A673 (cell line): Measurements from ENCODE around the gene PLA2G6. TPM values are rescaled to one million over a fixed set of nuclear protein-coding genes. Genes with fewer than 3 reads are reported as not detected.

ENCODE experiments used
- Bru-seq: library from RNA; stranded (reverse); fragments of 400-500 nt; gene quantifications from one replicate; lab custom pipeline; 2021; lab: Mats Ljungman, UMichigan
- BruChase-seq, 2 experiments: library from RNA; stranded (reverse); fragments of 400-500 nt; gene quantifications; one replicate each; lab custom pipeline; 2021; lab: Mats Ljungman, UMichigan
- BruUV-seq: library from RNA; stranded (reverse); fragments of 400-500 nt; replicated peaks from 2 replicates; lab custom pipeline; 2021; lab: Mats Ljungman, UMichigan
- CTCF ChIA-PET: fragments of 300-600 bp; sonication (Branson Sonifier 250); formaldehyde crosslinking; loops from one replicate; lab custom pipeline; 2022; ENCODE audit warnings: antibody characterized with exemption; lab: Charles Lee
- POLR2A ChIA-PET: fragments of 300-600 bp; sonication (Branson Sonifier 250); formaldehyde crosslinking; loops from one replicate; lab custom pipeline; 2022; ENCODE audit warnings: antibody characterized with exemption; ENCODE audit not compliant: low non-redundant PET; lab: Charles Lee
- DNase-seq: peaks from one replicate; pipeline ENCODE4 v3.0.0-alpha.2; 2015; ENCODE audit warnings: low spot score
- H3K27ac ChIP-seq: fragments of 200-600 bp; sonication (generic); 2 replicates; pipeline ENCODE4 v1.5.1; 2016; ENCODE audit warnings: mixed run types, low read depth, mild to moderate bottlenecking, mixed read lengths, antibody characterized with exemption, low read length; ENCODE audit not compliant: poor library complexity, severe bottlenecking
- H3K27me3 ChIP-seq: fragments of 200-600 bp; sonication (generic); replicated peaks from 2 replicates; pipeline ENCODE4 v1.6.1; 2017; ENCODE audit warnings: mixed run types, low read depth, mild to moderate bottlenecking, mixed read lengths, antibody characterized with exemption, low read length; ENCODE audit not compliant: insufficient read depth, poor library complexity
- H3K36me3 ChIP-seq: fragments of 200-600 bp; sonication (generic); 2 replicates; pipeline ENCODE4 v1.6.1; 2016; ENCODE audit warnings: mixed run types, mild to moderate bottlenecking, mixed read lengths, antibody characterized with exemption, low read length; ENCODE audit not compliant: insufficient read depth, poor library complexity, severe bottlenecking
- H3K4me1 ChIP-seq: fragments of 200-600 bp; sonication (generic); 2 replicates; pipeline ENCODE4 v1.6.1; 2017; ENCODE audit warnings: mixed run types, mild to moderate bottlenecking, mixed read lengths, antibody characterized with exemption, low read length; ENCODE audit not compliant: insufficient read depth, poor library complexity, severe bottlenecking
- H3K4me3 ChIP-seq: fragments of 200-600 bp; sonication (generic); 2 replicates; pipeline ENCODE4 v1.5.1; 2016; ENCODE audit warnings: low read depth, mixed run types, mild to moderate bottlenecking, mixed read lengths, low read length; ENCODE audit not compliant: poor library complexity, severe bottlenecking
- H3K9me3 ChIP-seq: fragments of 200-600 bp; sonication (generic); 2 replicates; pipeline ENCODE4 v1.6.1; 2016; ENCODE audit warnings: mixed run types, low read depth, mild to moderate bottlenecking, mixed read lengths, antibody characterized with exemption, low read length; ENCODE audit not compliant: poor library complexity, severe bottlenecking
- EZH2 ChIP-seq: fragments of 200-600 bp; sonication (generic); IDR thresholded peaks from 2 replicates; pipeline ENCODE4 v1.6.1; 2017; ENCODE audit warnings: borderline replicate concordance, low read depth, mild to moderate bottlenecking, mixed read lengths, antibody characterized with exemption, low read length; ENCODE audit not compliant: poor library complexity, severe bottlenecking
- intact Hi-C: fragments of 100-400 bp; cut with micrococcal nuclease; formaldehyde crosslinking; loops from one replicate; pipeline ENCODE4 v1.10.0; 2022; ENCODE audit not compliant: unreplicated experiment
- long read RNA-seq: library from polyadenylated mRNA; stranded (forward); transcript quantifications from one replicate; pipeline ENCODE4 v2.0.0, GENCODE V29; 2022
- total RNA-seq: library from RNA; stranded (reverse); gene quantifications from 2 replicates; pipeline ENCODE4 v1.2.3, GENCODE V29; 2021
- TF ChIP-seq, protein P1 (sequence below): fragments of 300-800, 200-600 bp; sonication (generic); conservative IDR thresholded peaks from 2 replicates; pipeline ENCODE4 v1.5.1; 2017; ENCODE audit warnings: low read depth, mild to moderate bottlenecking, antibody characterized with exemption, low read length, moderate library complexity, mixed read lengths

PLA2G6 gene
- total RNA-seq (31.8 and 40.8 TPM in 2 replicates), Bru-seq, nascent RNA (percentile 51 among the genes with signal in this experiment), BruChase-seq, experiment 1, labeled RNA remaining after a 2-hour chase (percentile 43 among the genes with signal in this experiment), BruChase-seq, experiment 2, labeled RNA remaining after a 6-hour chase (percentile 47 among the genes with signal in this experiment)
- long read RNA-seq, partial matches to known transcripts, result 2 of 22 reads
- long read RNA-seq, other reads (novel, unspliced or antisense), result 12 of 22 reads

GRCh38 chr22:38181453-38182200 lies at the start of gene PLA2G6:
Gene PLA2G6, minus strand, starts transcription at chr22:38181830. Its CDS starts 12,404 bp downstream, at chr22:38169426.
- TF ChIP-seq EZH2, result no peak
- TF ChIP-seq, protein P1, sequence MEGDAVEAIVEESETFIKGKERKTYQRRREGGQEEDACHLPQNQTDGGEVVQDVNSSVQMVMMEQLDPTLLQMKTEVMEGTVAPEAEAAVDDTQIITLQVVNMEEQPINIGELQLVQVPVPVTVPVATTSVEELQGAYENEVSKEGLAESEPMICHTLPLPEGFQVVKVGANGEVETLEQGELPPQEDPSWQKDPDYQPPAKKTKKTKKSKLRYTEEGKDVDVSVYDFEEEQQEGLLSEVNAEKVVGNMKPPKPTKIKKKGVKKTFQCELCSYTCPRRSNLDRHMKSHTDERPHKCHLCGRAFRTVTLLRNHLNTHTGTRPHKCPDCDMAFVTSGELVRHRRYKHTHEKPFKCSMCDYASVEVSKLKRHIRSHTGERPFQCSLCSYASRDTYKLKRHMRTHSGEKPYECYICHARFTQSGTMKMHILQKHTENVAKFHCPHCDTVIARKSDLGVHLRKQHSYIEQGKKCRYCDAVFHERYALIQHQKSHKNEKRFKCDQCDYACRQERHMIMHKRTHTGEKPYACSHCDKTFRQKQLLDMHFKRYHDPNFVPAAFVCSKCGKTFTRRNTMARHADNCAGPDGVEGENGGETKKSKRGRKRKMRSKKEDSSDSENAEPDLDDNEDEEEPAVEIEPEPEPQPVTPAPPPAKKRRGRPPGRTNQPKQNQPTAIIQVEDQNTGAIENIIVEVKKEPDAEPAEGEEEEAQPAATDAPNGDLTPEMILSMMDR, result no peak
- POLR2A ChIA-PET, result interaction anchor here (0.5 kb wide), 1 partner anchor 1126 kb away, joined by 4 read pairs; no protein-coding TSS in a partner anchor
- Histone ChIP-seq H3K36me3 (no peaks in the 10 kb centered on the region), H3K27me3 (no peaks in the 10 kb centered on the region), H3K4me3 (peak within 1 kb of the TSS; percentile 72), H3K9me3 (no peaks in the 10 kb centered on the region), H3K4me1 (peaks cover 24% of the 10 kb centered on the region), H3K27ac (peak within 1 kb of the TSS; percentile 95)
- CTCF ChIA-PET, result no interaction called here
- intact Hi-C loops, result no loop called here
- peak; percentile 99 for DNase-seq
- BruUV-seq, result no TSS peak

- H3K4me1 ChIP-seq, result no peaks in the 10 kb centered on the region
- H3K27ac ChIP-seq, result no peak overlapping the region
- H3K36me3 ChIP-seq, result peaks cover 10% of the 10 kb centered on the region
- H3K27me3 ChIP-seq, result no peaks in the 10 kb centered on the region
- intact Hi-C loops, result no loop called here
- DNase-seq, result no peak
- POLR2A ChIA-PET, result no interaction called here
- H3K4me3 ChIP-seq, result no peak overlapping the region
- H3K9me3 ChIP-seq, result no peaks in the 10 kb centered on the region
- no TSS peak for BruUV-seq
- CTCF ChIA-PET, result interaction anchor here (1.6 kb wide), 1 partner anchor 179 kb away, joined by 5 read pairs; no protein-coding TSS in a partner anchor
- TF ChIP-seq EZH2, result no peak
- TF ChIP-seq, protein P1, result no peak
These were observed 49.3 kb upstream of the PLA2G6 start for GRCh38 chr22:38230916-38231315.

GRCh38 chr22:38230108-38230825 lies 48.6 kb upstream of the PLA2G6 start:
- H3K27ac ChIP-seq, result no peak overlapping the region
- H3K4me3 ChIP-seq, result no peak overlapping the region
- TF ChIP-seq EZH2, result no peak
- TF ChIP-seq, protein P1, result peak; percentile 55
- peak; percentile 62 for DNase-seq
- intact Hi-C loops, result no loop called here
- POLR2A ChIA-PET, result interaction anchor here (0.6 kb wide), 1 partner anchor 54 kb away, joined by 5 read pairs; no protein-coding TSS in a partner anchor
- BruUV-seq, result no TSS peak
- H3K9me3 ChIP-seq, result no peaks in the 10 kb centered on the region
- H3K4me1 ChIP-seq, result no peaks in the 10 kb centered on the region
- peaks cover 10% of the 10 kb centered on the region for H3K36me3 ChIP-seq
- H3K27me3 ChIP-seq, result no peaks in the 10 kb centered on the region
- CTCF ChIA-PET, result interaction anchor here (1.6 kb wide), 1 partner anchor 178 kb away, joined by 5 read pairs; no protein-coding TSS in a partner anchor
